ENCODE results near the gene MEN1. TPM values are rescaled to one million over a fixed set of nuclear protein-coding genes. Genes with fewer than 3 reads are reported as not detected.

MEN1 gene
- total RNA-seq, 1 experiment from 2014 or later, result 32.7 TPM

Other genes starting within 250 kb of the MEN1 start
- gene SLC22A12, start 219.3 kb downstream of the MEN1 start, total RNA-seq (2022), result not detected in 2 replicates
- gene NRXN2, start 87.4 kb downstream of the MEN1 start, total RNA-seq (2022), result 6.5 and 7.6 TPM in 2 replicates
- 4.0 and 4.1 TPM in 2 replicates for gene RASGRP2, start 66.4 kb downstream of the MEN1 start, total RNA-seq (2022)
- gene PYGM, start 50.6 kb downstream of the MEN1 start, total RNA-seq (2022), result 0.51 and 1.4 TPM in 2 replicates
- gene SF1, start 32.0 kb downstream of the MEN1 start, total RNA-seq (2022), result 359 and 386 TPM in 2 replicates
- gene MAP4K2, start 7.3 kb downstream of the MEN1 start, total RNA-seq (2022), result 16.8 and 21.4 TPM in 2 replicates
- 29.1 and 36.0 TPM in 2 replicates for gene CDC42BPG, start 34.1 kb upstream of the MEN1 start, total RNA-seq (2022)
- gene EHD1, start 68.1 kb upstream of the MEN1 start, total RNA-seq (2022), result 123 and 129 TPM in 2 replicates
- 27.9 and 31.1 TPM in 2 replicates for gene ATG2A, start 106.7 kb upstream of the MEN1 start, total RNA-seq (2022)
- 7.4 and 7.7 TPM in 2 replicates for gene PPP2R5B, start 114.1 kb upstream of the MEN1 start, total RNA-seq (2022)
- not detected in 2 replicates for gene GPHA2, start 125.3 kb upstream of the MEN1 start, total RNA-seq (2022)
- gene MAJIN, start 161.6 kb upstream of the MEN1 start, total RNA-seq (2022), result not detected in 2 replicates
- 0.79 and 1.4 TPM in 2 replicates for gene BATF2, start 186.4 kb upstream of the MEN1 start, total RNA-seq (2022)
- 91.7 and 103 TPM in 2 replicates for gene ARL2, start 203.6 kb upstream of the MEN1 start, total RNA-seq (2022)
- 35.5 and 35.8 TPM in 2 replicates for gene SNX15, start 216.9 kb upstream of the MEN1 start, total RNA-seq (2022)
- gene SAC3D1, start 230.7 kb upstream of the MEN1 start, total RNA-seq (2022), result 21.2 and 21.6 TPM in 2 replicates
- 0.16 and 0.23 TPM in 2 replicates for gene NAALADL1, start 248.0 kb upstream of the MEN1 start, total RNA-seq (2022)

All from Caco-2 (cell line).